Chondrocyte (in vitro differentiated cells): ENCODE data around the gene BDH1. TPM values are rescaled to one million over a fixed set of nuclear protein-coding genes. Genes with fewer than 3 reads are reported as not detected.
A peak's percentile ranks its signal among the peaks of the same experiment; 100 is the strongest.

ENCODE experiments used
- DNase-seq: peaks from one replicate; pipeline ENCODE4 v3.0.0; 2021; ENCODE audit warnings: mixed read lengths, low spot score
- H3K27ac Mint-ChIP-seq: one replicate; pipeline ENCODE4 v1.8.0; 2021; ENCODE audit warnings: mild to moderate bottlenecking, moderate library complexity, mixed read lengths; ENCODE audit not compliant: unreplicated experiment
- H3K27me3 Mint-ChIP-seq: 2 replicates; pipeline ENCODE4 v1.8.0; 2021; ENCODE audit warnings: low read depth, mixed read lengths
- H3K36me3 Mint-ChIP-seq: 2 replicates; pipeline ENCODE4 v1.8.0; 2021; ENCODE audit warnings: low read depth, mixed read lengths
- H3K4me1 Mint-ChIP-seq: 2 replicates; pipeline ENCODE4 v1.8.0; 2021; ENCODE audit warnings: low read depth, mild to moderate bottlenecking, mixed read lengths
- H3K4me3 Mint-ChIP-seq: one replicate; pipeline ENCODE4 v1.8.0; 2021; ENCODE audit warnings: mild to moderate bottlenecking, moderate library complexity, mixed read lengths; ENCODE audit not compliant: unreplicated experiment
- H3K9me3 Mint-ChIP-seq: 2 replicates; pipeline ENCODE4 v1.8.0; 2021; ENCODE audit warnings: low read depth, mixed read lengths
- total RNA-seq: library from RNA; stranded (reverse); gene quantifications from 3 replicates; pipeline ENCODE4 v1.2.1, GENCODE V29; 2021
- TF ChIP-seq, protein P1 (sequence below): fragments of 200-600 bp; sonication (generic); IDR thresholded peaks from 2 replicates; pipeline ENCODE4 v1.5.0; 2021; ENCODE audit warnings: antibody characterized with exemption, mild to moderate bottlenecking, moderate library complexity

The BDH1 gene
- total RNA-seq, 1 donor from 2014 or later = 8.4 TPM

GRCh38 chr3:197524128-197524527 lies 31.6 kb downstream of the BDH1 start:
- no peak overlapping the region for H3K4me3 Mint-ChIP-seq
- no peaks in the 10 kb centered on the region for H3K27me3 Mint-ChIP-seq
- no peaks in the 10 kb centered on the region for H3K9me3 Mint-ChIP-seq
- no peaks in the 10 kb centered on the region for H3K36me3 Mint-ChIP-seq
- DNase-seq = peak; percentile 48
- TF ChIP-seq, protein P1, sequence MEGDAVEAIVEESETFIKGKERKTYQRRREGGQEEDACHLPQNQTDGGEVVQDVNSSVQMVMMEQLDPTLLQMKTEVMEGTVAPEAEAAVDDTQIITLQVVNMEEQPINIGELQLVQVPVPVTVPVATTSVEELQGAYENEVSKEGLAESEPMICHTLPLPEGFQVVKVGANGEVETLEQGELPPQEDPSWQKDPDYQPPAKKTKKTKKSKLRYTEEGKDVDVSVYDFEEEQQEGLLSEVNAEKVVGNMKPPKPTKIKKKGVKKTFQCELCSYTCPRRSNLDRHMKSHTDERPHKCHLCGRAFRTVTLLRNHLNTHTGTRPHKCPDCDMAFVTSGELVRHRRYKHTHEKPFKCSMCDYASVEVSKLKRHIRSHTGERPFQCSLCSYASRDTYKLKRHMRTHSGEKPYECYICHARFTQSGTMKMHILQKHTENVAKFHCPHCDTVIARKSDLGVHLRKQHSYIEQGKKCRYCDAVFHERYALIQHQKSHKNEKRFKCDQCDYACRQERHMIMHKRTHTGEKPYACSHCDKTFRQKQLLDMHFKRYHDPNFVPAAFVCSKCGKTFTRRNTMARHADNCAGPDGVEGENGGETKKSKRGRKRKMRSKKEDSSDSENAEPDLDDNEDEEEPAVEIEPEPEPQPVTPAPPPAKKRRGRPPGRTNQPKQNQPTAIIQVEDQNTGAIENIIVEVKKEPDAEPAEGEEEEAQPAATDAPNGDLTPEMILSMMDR = no peak
- H3K27ac Mint-ChIP-seq = no peak overlapping the region
- H3K4me1 Mint-ChIP-seq = peaks cover 31% of the 10 kb centered on the region

- H3K27me3 Mint-ChIP-seq = no peaks in the 10 kb centered on the region
- H3K4me1 Mint-ChIP-seq = peaks cover 31% of the 10 kb centered on the region
- TF ChIP-seq, protein P1 = no peak
- DNase-seq = no peak
- no peaks in the 10 kb centered on the region for H3K36me3 Mint-ChIP-seq
- H3K27ac Mint-ChIP-seq = no peak overlapping the region
- H3K4me3 Mint-ChIP-seq = no peak overlapping the region
- no peaks in the 10 kb centered on the region for H3K9me3 Mint-ChIP-seq
Observed at GRCh38 chr3:197523526-197523925, 32.2 kb downstream of the BDH1 start.

DNA sequence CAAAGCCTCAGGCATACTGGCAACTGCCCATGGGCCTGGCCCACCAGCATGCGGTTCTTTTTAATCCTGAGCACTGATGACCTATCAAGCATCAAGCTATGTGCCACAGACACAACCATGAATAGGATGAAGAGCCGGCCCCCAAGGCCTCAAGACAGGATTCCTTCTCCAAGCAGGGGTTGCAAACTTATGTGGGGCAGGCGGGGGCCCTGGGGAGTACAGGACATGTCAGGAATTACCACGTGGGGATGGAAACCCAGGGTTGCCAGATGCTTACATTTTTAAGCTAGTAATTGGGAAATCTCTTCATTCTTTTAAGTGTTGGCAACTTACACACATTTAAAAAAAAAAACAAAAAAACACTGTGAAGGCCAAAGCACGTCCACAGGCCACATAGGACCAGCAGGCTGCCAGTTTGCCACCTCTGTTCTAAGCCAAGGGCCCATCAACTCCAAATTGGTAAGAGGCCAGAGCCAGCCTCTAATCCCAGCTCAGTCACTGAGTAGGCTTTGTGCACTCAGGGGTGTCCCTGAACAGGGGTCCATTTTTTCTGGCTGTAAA lies 32.8 kb downstream of the BDH1 start:
- peak overlapping the region; percentile 22 for H3K27ac Mint-ChIP-seq
- H3K4me3 Mint-ChIP-seq = no peak overlapping the region
- DNase-seq = no peak

DNA sequence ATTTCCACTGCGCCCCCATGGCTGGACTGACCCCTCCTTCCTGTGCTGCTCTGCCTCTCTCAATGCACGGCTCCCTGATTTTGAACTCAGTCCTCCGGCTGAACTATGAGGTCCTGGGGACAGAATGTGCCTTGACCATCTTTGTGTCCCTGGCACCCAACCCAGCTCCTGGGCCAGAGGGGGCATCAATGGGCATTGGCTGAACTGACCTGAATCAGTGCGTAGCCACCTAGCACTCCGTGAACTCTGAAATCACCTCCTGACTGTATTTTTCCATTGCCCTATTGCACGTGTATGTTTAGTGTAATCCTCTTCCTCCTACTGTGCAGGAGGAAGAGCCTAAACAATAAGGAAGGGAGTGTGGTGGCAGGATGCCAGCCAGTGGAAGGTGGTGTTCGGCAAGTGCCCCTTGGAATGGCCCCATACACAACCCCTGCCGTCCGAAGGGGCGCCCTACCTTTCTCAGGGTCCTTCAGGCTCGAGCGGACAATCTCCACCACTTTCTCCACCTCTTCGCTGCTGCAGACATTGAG lies 33.5 kb downstream of the BDH1 start:
- TF ChIP-seq, protein P1 = no peak
- H3K27me3 Mint-ChIP-seq = no peaks in the 10 kb centered on the region
- H3K9me3 Mint-ChIP-seq = no peaks in the 10 kb centered on the region
- H3K4me1 Mint-ChIP-seq = peaks cover 31% of the 10 kb centered on the region
- no peaks in the 10 kb centered on the region for H3K36me3 Mint-ChIP-seq
- no peak for DNase-seq
- no peak overlapping the region for H3K4me3 Mint-ChIP-seq
- H3K27ac Mint-ChIP-seq = peak overlapping the region; percentile 38

More for the DNA sequence above, 32.8 kb downstream of the BDH1 start:
- TF ChIP-seq, protein P1 = no peak
- no peaks in the 10 kb centered on the region for H3K27me3 Mint-ChIP-seq
- no peaks in the 10 kb centered on the region for H3K9me3 Mint-ChIP-seq
- H3K4me1 Mint-ChIP-seq = peaks cover 31% of the 10 kb centered on the region
- no peaks in the 10 kb centered on the region for H3K36me3 Mint-ChIP-seq

- Mint-ChIP-seq H3K9me3 (no peaks in the 10 kb centered on the region), H3K27me3 (no peaks in the 10 kb centered on the region), H3K27ac (peak overlapping the region; percentile 89), H3K4me3 (peak overlapping the region; percentile 4), H3K36me3 (no peaks in the 10 kb centered on the region), H3K4me1 (peaks cover 37% of the 10 kb centered on the region)
- no peak for DNase-seq
- TF ChIP-seq, protein P1 = no peak
Observed at GRCh38 chr3:197521277-197522182, 34.2 kb downstream of the BDH1 start.
